ENCODE data around the gene RFC5. TPM values are rescaled to one million over a fixed set of nuclear protein-coding genes. Genes with fewer than 3 reads are reported as not detected.
A peak's percentile ranks its signal among the peaks of the same experiment; 100 is the strongest.

RFC5 gene
- total RNA-seq, 2 donors from 2014 or later: 8.1 to 8.5 TPM

DNA sequence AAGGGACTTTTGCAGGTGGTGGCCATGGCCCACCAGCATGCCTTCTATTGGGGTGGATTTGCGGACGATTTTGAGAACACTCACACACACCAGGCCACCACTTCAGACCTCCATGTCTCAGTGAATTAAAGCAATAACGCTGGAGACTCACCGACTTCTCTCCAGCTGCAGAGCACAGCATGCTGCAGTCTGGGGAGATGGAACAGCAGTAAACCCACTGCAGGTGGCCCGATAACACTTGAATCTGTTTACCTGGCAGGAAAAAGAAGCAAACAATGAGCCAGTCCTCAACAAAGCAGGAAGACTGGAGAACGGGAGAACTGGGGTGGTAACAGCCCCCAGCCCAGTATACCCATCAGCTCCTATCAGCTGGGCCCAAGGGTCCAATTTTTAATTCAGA lies 21.6 kb downstream of the RFC5 start:
- no peak for ATAC-seq
- DNase-seq: no peak
- intact Hi-C loops (cut with DNase I, micrococcal nuclease): loop anchor here in 1 of 2 donors (10.0 kb wide), 1 partner anchor 163 kb away; no protein-coding TSS in a partner anchor

- DNase-seq (no peak), ATAC-seq (no peak)
- intact Hi-C loops (cut with DNase I, micrococcal nuclease): no loop called here
Measured at GRCh38 chr12:118042091-118042490, 25.6 kb downstream of the RFC5 start.

DNA sequence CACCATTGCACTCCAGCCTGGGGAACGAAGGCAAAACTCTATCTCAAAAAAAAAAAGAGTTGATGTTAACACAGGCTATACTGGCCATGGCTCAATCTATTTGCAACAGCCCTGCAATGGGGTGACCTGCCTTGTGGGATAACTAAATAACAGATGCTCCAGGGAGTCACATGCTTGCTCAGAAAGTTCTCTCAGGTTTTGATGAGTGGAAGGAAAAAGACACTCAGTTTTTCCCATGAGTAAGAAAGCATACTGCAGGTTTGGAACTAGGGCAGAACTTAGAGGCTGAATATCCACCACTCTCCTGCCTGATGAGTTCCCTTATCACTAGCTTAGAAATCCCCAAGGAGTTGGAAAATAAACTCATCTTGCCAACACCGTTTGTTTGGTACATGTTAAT lies 27.6 kb downstream of the RFC5 start:
- DNase-seq (no peak), ATAC-seq (no peak)
- intact Hi-C loops (cut with DNase I, micrococcal nuclease): no loop called here

- DNase-seq: no peak
- ATAC-seq: no peak
- intact Hi-C loops (cut with DNase I, micrococcal nuclease): no loop called here
Measured at GRCh38 chr12:118044577-118044976, 28.1 kb downstream of the RFC5 start.

GRCh38 chr12:118046430-118046829 lies 29.9 kb downstream of the RFC5 start:
- intact Hi-C loops (cut with DNase I, micrococcal nuclease): no loop called here
- ATAC-seq: no peak

DNA sequence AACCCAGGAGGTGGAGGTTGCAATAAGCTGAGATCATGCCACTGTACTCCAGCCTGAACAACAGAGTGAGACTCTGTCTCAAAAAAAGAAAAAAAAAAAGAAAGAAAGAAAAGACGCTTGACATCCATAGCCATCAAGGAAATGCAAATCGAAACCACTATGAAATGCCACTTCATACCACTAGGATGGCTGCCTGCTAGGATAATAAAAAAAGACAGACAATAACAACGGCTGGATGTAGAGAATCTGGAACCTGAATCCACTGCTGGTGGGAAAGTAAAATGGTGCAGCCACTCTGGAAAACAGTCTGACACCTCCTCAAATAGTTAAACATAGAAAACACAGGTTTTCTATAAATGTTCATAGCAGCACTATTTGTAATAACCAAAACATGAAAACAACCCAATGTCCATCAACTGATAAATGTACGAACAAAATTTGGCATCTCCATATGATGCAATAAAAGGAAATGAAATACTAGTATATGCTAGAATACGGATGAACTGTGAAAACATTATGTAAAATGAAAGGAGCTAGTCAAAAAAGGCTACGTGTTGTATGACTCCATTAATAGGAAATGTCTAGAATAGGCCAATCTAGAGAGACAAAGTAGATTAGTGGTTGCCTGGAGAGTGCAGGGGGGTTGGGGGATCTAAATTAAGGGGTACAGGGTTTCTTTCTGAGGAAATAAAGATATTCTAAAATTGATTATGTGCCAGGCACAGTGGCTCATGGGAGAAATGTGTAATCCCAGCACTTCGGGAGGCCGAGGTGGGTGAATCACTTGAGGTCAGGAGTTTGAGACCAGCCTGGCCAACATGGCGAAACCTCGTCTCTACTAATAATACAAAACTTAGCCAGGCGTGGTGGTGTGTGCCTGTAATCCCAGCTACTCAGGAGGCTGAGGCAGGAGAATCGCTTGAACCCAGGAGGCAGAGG lies 34.7 kb downstream of the RFC5 start:
- intact Hi-C loops (cut with DNase I, micrococcal nuclease): no loop called here
- DNase-seq (no peak), ATAC-seq (no peak)

More at GRCh38 chr12:118046430-118046829, 29.9 kb downstream of the RFC5 start:
- no peak for DNase-seq

GRCh38 chr12:118052324-118053070 lies 36.0 kb downstream of the RFC5 start:
- intact Hi-C loops (cut with DNase I, micrococcal nuclease): no loop called here
- peak; percentile 96 for ATAC-seq
- DNase-seq: peak; percentile 72 to 89

- no peak for DNase-seq
- ATAC-seq: peak; percentile 18
- intact Hi-C loops (cut with DNase I, micrococcal nuclease): no loop called here
Measured at GRCh38 chr12:118053071-118053985, 36.8 kb downstream of the RFC5 start.

GRCh38 chr12:118055144-118055557 lies 38.6 kb downstream of the RFC5 start:
- DNase-seq (peak in 1 of 2 donors; percentile 53), ATAC-seq (no peak)
- intact Hi-C loops (cut with DNase I, micrococcal nuclease): no loop called here

- intact Hi-C loops (cut with DNase I, micrococcal nuclease): no loop called here
- ATAC-seq: no peak
- DNase-seq: no peak
Measured at GRCh38 chr12:118055865-118056773, 39.6 kb downstream of the RFC5 start.

DNA sequence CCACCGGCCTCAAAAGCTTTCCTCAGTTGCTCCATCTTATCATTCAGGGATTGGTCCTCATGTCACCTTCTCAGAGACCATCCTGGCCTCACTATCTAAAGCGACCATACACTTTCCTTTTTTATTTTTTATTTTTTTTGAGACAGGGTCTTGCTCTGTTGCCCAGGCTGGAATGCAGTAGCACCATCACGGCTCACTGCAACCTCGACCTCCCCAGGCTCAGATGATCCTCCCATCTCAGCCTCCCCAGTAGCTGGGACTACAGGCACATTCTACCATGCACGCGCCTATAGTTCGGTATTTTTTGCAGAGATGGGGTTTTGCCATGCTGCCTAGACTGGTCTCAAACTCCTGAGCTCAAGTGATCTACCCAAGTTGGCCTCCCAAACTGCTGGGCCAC lies 41.7 kb downstream of the RFC5 start:
- intact Hi-C loops (cut with DNase I, micrococcal nuclease): no loop called here
- no peak for DNase-seq
- ATAC-seq: no peak

- no peak for ATAC-seq
Measured at GRCh38 chr12:118058881-118059280, 42.4 kb downstream of the RFC5 start.

GRCh38 chr12:118059341-118060191 lies 43.1 kb downstream of the RFC5 start:
- DNase-seq: no peak
- intact Hi-C loops (cut with DNase I, micrococcal nuclease): no loop called here
- no peak for ATAC-seq

More at GRCh38 chr12:118058881-118059280, 42.4 kb downstream of the RFC5 start:
- intact Hi-C loops (cut with DNase I, micrococcal nuclease): no loop called here
- no peak for DNase-seq

DNA sequence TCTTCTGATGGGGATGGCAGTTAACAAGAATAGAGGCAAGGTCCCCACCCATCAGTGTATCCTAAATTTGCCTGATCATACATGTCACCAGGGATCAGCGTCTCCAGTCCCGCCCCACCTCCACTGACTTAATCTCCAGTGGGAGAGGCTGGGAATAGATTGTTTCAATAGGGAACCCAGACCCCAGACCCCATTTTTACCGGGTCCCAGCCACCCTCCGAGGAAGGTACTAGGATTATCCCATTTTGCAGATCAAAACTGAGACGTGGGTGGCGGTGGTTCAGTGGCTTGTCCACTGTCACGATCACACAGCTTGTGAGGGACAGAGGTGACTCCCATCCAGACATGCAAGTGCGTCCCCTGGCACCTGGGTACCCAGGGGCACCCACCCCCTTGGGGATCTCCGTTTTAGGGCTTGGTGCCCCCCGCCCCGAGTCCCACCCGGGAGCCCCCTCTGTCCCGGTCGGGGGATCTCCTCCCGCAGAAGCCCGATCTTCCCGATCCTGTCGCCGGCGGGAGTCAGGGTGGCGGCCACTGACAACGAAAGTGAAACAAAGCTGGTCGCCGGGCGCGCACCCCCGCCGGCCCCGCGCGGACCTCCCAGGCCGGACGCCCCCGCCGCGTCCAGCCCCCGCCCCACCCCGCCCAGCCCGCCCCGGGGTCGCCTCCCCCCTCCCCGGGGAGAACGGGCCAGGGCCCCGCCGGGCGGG lies 44.0 kb downstream of the RFC5 start:
- intact Hi-C loops (cut with DNase I, micrococcal nuclease): no loop called here
- peak; percentile 60 to 75 for DNase-seq
- peak; percentile 33 for ATAC-seq

- ATAC-seq: peak; percentile 30
- intact Hi-C loops (cut with DNase I, micrococcal nuclease): no loop called here
- peak; percentile 74 to 83 for DNase-seq
Measured at GRCh38 chr12:118061011-118061872, 44.7 kb downstream of the RFC5 start, which contains the start of gene WSB2. Gene WSB2, minus strand, starts transcription at chr12:118061179. Its CDS starts 131 bp downstream, at chr12:118061048.
